Panc1 (cell line): ENCODE data around the gene CYP2B6.
"Not testable (repeated sequence)": the region's sequence is repeated elsewhere in the genome, so short reads cannot be mapped to it uniquely, and the experiment has no call there.

Source experiments
- POLR2AphosphoS5 ChIP-seq: IDR thresholded peaks from 2 replicates; pipeline ENCODE4 v1.6.1; 2012; ENCODE audit warnings: mild to moderate bottlenecking, low read depth, low read length, moderate library complexity
- TCF7L2 ChIP-seq: IDR thresholded peaks from 2 replicates; pipeline ENCODE4 v1.6.1; 2011; ENCODE audit warnings: mild to moderate bottlenecking, low read depth, low read length, inconsistent platforms
- TF ChIP-seq, protein P1 (sequence below): fragments of 450-650 bp; IDR thresholded peaks from 2 replicates; pipeline ENCODE4 v1.5.1; 2017; ENCODE audit warnings: mild to moderate bottlenecking
- TF ChIP-seq, protein P2 (sequence below), 2 experiments: IDR thresholded peaks; 2 replicates each; pipeline ENCODE4 v1.6.1; 2011 to 2012; ENCODE audit warnings: low read depth in 2 of 2, control low read depth in 1 of 2, low read length in 1 of 2, mild to moderate bottlenecking in 1 of 2, moderate library complexity in 1 of 2; ENCODE audit not compliant: insufficient read depth in 1 of 2

DNA sequence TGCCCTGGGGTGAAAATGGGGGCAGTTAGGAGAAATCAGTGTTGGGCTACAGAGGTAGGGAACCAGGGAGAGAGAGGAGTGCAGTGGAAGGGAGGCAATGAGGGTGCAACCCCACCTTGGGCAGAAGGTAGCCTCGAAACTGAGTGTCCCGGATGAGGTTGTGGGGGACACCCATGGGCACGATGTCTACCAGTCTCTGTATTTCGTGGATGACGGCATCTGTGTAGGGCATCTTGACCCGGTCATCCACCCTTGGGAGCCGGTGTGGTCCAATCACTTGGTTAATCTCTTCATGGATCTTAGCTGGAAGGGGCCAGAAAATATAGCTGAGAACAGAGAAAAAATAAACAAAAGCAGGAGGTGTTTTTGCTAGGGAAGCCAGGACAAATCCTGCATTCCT, 61.1 kb downstream of the CYP2B6 start:
- TF ChIP-seq, protein P1, sequence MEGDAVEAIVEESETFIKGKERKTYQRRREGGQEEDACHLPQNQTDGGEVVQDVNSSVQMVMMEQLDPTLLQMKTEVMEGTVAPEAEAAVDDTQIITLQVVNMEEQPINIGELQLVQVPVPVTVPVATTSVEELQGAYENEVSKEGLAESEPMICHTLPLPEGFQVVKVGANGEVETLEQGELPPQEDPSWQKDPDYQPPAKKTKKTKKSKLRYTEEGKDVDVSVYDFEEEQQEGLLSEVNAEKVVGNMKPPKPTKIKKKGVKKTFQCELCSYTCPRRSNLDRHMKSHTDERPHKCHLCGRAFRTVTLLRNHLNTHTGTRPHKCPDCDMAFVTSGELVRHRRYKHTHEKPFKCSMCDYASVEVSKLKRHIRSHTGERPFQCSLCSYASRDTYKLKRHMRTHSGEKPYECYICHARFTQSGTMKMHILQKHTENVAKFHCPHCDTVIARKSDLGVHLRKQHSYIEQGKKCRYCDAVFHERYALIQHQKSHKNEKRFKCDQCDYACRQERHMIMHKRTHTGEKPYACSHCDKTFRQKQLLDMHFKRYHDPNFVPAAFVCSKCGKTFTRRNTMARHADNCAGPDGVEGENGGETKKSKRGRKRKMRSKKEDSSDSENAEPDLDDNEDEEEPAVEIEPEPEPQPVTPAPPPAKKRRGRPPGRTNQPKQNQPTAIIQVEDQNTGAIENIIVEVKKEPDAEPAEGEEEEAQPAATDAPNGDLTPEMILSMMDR, result not testable (repeated sequence)
- TF ChIP-seq POLR2AphosphoS5, TCF7L2: not testable (repeated sequence)
- TF ChIP-seq, protein P2, sequence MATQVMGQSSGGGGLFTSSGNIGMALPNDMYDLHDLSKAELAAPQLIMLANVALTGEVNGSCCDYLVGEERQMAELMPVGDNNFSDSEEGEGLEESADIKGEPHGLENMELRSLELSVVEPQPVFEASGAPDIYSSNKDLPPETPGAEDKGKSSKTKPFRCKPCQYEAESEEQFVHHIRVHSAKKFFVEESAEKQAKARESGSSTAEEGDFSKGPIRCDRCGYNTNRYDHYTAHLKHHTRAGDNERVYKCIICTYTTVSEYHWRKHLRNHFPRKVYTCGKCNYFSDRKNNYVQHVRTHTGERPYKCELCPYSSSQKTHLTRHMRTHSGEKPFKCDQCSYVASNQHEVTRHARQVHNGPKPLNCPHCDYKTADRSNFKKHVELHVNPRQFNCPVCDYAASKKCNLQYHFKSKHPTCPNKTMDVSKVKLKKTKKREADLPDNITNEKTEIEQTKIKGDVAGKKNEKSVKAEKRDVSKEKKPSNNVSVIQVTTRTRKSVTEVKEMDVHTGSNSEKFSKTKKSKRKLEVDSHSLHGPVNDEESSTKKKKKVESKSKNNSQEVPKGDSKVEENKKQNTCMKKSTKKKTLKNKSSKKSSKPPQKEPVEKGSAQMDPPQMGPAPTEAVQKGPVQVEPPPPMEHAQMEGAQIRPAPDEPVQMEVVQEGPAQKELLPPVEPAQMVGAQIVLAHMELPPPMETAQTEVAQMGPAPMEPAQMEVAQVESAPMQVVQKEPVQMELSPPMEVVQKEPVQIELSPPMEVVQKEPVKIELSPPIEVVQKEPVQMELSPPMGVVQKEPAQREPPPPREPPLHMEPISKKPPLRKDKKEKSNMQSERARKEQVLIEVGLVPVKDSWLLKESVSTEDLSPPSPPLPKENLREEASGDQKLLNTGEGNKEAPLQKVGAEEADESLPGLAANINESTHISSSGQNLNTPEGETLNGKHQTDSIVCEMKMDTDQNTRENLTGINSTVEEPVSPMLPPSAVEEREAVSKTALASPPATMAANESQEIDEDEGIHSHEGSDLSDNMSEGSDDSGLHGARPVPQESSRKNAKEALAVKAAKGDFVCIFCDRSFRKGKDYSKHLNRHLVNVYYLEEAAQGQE (IDR thresholded peaks at IDR 0.05; ENCODE audit: insufficient read depth in 1 of 2, low read depth in 2 of 2, low read length in 1 of 2), result not testable (repeated sequence)
